LNCAP (cell line): Measurements from ENCODE around the gene PRRG4.

Experiments
- CTCF ChIP-seq: fragments of 450-650 bp; IDR thresholded peaks from 2 replicates; pipeline ENCODE4 v1.5.1; 2017; ENCODE audit warnings: mild to moderate bottlenecking

PRRG4 gene

GRCh38 chr11:32897103-32897502 lies 67.4 kb downstream of the PRRG4 start:
- no peak for TF ChIP-seq CTCF

DNA sequence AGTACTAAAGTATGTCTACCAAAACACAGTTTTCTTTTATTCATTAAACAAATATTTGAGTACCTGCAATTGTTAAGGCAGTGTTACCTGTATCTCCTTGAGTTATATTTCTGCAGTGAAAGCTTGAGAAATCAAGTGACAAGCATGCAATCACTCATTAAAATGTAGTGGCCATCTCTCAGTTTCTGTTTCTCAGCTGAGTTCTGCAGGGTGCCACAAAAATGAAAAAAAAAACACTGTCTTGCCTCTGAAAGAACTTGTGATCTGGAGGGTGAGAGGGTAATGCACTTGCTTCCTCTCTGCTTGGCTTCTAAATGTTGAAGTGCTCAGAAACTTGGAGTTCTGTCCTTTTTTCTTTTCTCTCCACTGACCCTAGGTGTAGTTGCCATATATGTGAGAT lies 69.7 kb downstream of the PRRG4 start:
- no peak for TF ChIP-seq CTCF

DNA sequence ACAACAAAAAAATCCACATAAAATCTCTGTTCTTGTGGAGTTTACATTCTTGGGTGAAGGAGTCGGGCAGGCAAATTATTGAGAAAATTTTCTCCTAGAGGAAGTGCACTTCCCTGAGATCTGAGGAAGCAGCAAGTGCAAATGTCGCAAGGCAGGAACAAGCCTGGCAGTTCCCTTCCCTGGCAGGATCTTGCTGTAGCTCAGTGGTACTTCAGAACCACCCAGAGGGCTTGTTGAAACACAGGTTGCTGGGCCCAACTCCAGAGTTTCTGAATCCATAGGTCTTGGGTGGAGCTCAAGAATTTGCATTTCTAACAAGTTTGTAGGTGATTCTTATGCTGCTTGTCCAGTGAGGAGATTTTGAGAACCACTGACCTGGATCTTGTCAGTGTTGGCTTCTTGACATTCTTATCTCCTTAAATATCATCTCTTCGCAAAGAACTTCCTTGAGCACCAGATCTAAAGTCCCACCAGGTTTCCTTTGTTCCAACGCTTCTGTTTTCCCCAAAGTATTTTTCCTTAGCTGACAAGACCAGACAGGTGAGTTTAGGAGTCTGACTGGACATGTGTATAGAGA lies 72.5 kb downstream of the PRRG4 start:
- TF ChIP-seq CTCF: no peak

DNA sequence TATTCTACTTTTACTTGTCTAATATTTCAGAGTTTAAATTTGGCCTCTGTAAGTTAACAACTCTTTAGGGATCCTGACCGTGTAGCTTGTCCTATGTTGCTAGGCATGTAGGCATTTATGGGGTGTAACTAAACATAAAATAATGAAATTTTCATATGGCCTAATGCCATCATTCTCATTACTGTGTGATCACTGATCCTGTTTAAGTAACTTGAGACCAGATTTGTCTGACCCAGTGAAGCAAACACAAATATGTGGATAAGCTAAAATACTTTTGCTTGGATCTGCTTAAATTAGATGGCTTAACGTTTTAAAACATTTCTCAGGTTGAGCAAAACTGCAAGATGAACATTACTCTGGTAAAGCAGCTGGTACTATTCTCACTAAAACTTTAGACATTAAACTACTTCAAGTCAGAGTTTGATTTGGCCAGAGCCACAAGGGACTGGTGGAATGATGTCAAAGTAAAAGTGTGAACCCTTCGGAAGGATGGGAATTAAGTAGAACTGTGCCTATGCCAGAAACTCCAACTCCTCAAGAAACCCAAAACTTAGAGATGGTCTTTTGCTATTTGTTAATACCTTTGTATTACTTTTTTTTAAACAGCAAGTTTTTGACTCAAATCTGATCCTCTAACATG lies 75.4 kb downstream of the PRRG4 start:
- no peak for TF ChIP-seq CTCF
